Measurements from ENCODE around the gene REX1BD. TPM values are rescaled to one million over a fixed set of nuclear protein-coding genes. Genes with fewer than 3 reads are reported as not detected.
A peak's percentile ranks its signal among the peaks of the same experiment; 100 is the strongest.

REX1BD gene
- total RNA-seq, 1 experiment from 2014 or later, result 97.1 TPM

GRCh38 chr19:18559685-18560084 lies 28.9 kb upstream of the REX1BD start:
- POLR2A ChIA-PET, result no interaction called here
- Histone ChIP-seq H3K9me2 (ENCODE audit: insufficient read depth) (no peaks in the 10 kb centered on the region), H3K79me2 (ENCODE audit: insufficient read depth, low read length) (peaks cover 56% of the 10 kb centered on the region), H3K9me3 (ENCODE audit: control insufficient read depth in 1 of 2, insufficient read depth in 1 of 2, low read depth in 1 of 2, low read length in 2 of 2) (no peaks in the 10 kb centered on the region), H3K4me1 (ENCODE audit: control insufficient read depth in 1 of 2, insufficient read depth in 2 of 2, low read length in 2 of 2) (peaks cover 4 to 22% of the 10 kb centered on the region in 2 experiments; a peak in 3 of 4 replicates), H4K20me1 (ENCODE audit: insufficient read depth) (no peaks in the 10 kb centered on the region), H3K27ac (ENCODE audit: low read depth, low read length) (peak overlapping the region; percentile 30; the same call in 1 of the 2 replicates), H3K9ac (ENCODE audit: low read length) (no peak overlapping the region), H3K4me2 (ENCODE audit: low read length) (peak overlapping the region; percentile 91; the same call in 1 of the 2 replicates), H3K27me3 (ENCODE audit: insufficient read depth, low read length) (no peaks in the 10 kb centered on the region), H3K36me3 (ENCODE audit: control insufficient read depth in 1 of 2, insufficient read depth in 2 of 2, low read length in 2 of 2) (peaks cover 10 to 30% of the 10 kb centered on the region in 2 experiments; a peak in 3 of 4 replicates), H3K4me3 (replicated peaks in 1 of 2; ENCODE audit: low read depth in 1 of 2, low read length in 2 of 2) (no peak overlapping the region), H2AFZ (ENCODE audit: low read depth, low read length, poor library complexity, severe bottlenecking) (no peak overlapping the region)
- BruUV-seq (replicated peaks), result no TSS peak
- DNase-seq (ENCODE audit: low read depth, low spot score), result no peak
- ATAC-seq, result no peak
- RAD21 ChIA-PET (ENCODE audit: low non-redundant PET in 1 of 2, low total read pairs in 2 of 2, uncharacterized antibody in 2 of 2, unreplicated experiment in 2 of 2), result no interaction called here
- intact Hi-C loops (cut with micrococcal nuclease), result no loop called here
- CTCF ChIA-PET, result no interaction called here
- no peak for TF ChIP-seq SP1 (IDR thresholded peaks at IDR 0.05; ENCODE audit: low read depth)
- TF ChIP-seq EZH2 (IDR thresholded peaks at IDR 0.05), result no peak
- TF ChIP-seq ZNF274 (IDR thresholded peaks at IDR 0.05; ENCODE audit: low read depth, low read length), result no peak
- TF ChIP-seq FOSL1 (IDR thresholded peaks at IDR 0.05; ENCODE audit: low read depth), result no peak
- no peak for TF ChIP-seq SIN3A (IDR thresholded peaks at IDR 0.05; ENCODE audit: low read depth)
- no peak for TF ChIP-seq ZBTB33 (IDR thresholded peaks at IDR 0.05; ENCODE audit: extremely low read depth, insufficient replicate concordance, low read length)
- no peak for TF ChIP-seq TCF7L2 (IDR thresholded peaks at IDR 0.05; ENCODE audit: borderline replicate concordance, extremely low read depth, insufficient read depth, insufficient read length)
- TF ChIP-seq REST (IDR thresholded peaks at IDR 0.05; ENCODE audit: low read depth), result no peak
- TF ChIP-seq CEBPB (IDR thresholded peaks at IDR 0.05; ENCODE audit: low read depth), result no peak

Data from HCT116 (cell line).